Measurements from ENCODE around the gene SLC6A6. TPM values are rescaled to one million over a fixed set of nuclear protein-coding genes. Genes with fewer than 3 reads are reported as not detected.

Gene SLC6A6
- total and polyA plus RNA-seq, 4 donors, result 0.92 to 7.2 (median 2.9) TPM

DNA sequence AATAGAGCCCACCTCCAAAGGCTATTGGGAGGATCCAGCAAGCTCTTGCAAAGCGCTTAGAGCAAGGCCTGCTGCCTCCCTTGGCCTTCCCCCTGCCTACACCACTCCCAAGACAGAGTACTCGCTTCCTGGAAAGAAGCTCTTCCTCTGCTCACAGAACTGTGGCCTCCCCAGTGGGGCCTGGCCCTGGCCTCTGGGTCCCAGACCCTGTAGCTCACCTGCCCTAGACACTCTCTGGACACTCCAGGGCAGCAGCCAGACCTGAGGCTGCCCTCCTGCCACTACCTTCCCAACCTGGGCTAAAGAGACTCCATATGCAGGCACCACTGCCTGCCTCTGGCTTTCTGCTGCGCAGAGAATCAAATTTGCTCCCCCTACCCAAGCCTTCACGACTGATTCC is 87.8 kb downstream of the SLC6A6 start:
- TF ChIP-seq TAF1 (conservative IDR thresholded peaks at IDR 0.05), result no peak
- TF ChIP-seq GABPA (IDR thresholded peaks at IDR 0.05 in 1 of 2, conservative IDR thresholded peaks at IDR 0.05 in 1 of 2), result no peak
- no peak for TF ChIP-seq YY1 (IDR thresholded peaks at IDR 0.05)
- no peak for TF ChIP-seq NR2F2 (IDR thresholded peaks at IDR 0.05)
- TF ChIP-seq, protein P1, sequence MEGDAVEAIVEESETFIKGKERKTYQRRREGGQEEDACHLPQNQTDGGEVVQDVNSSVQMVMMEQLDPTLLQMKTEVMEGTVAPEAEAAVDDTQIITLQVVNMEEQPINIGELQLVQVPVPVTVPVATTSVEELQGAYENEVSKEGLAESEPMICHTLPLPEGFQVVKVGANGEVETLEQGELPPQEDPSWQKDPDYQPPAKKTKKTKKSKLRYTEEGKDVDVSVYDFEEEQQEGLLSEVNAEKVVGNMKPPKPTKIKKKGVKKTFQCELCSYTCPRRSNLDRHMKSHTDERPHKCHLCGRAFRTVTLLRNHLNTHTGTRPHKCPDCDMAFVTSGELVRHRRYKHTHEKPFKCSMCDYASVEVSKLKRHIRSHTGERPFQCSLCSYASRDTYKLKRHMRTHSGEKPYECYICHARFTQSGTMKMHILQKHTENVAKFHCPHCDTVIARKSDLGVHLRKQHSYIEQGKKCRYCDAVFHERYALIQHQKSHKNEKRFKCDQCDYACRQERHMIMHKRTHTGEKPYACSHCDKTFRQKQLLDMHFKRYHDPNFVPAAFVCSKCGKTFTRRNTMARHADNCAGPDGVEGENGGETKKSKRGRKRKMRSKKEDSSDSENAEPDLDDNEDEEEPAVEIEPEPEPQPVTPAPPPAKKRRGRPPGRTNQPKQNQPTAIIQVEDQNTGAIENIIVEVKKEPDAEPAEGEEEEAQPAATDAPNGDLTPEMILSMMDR (IDR thresholded peaks at IDR 0.05; ENCODE audit: low read depth, low read length, missing input control), result no peak
- TF ChIP-seq FOXA1 (IDR thresholded peaks at IDR 0.05), result no peak
- TF ChIP-seq, protein P2, sequence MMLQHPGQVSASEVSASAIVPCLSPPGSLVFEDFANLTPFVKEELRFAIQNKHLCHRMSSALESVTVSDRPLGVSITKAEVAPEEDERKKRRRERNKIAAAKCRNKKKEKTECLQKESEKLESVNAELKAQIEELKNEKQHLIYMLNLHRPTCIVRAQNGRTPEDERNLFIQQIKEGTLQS (IDR thresholded peaks at IDR 0.05), result no peak
- TF ChIP-seq SP1 (IDR thresholded peaks at IDR 0.05), result no peak
- 83% methylated on average over 4 of the region's 4 CpGs for WGBS
- no peaks in the 10 kb centered on the region for H3K36me3 ChIP-seq (ENCODE audit: control insufficient read depth in 4 of 4, insufficient read depth in 3 of 4, low read depth in 1 of 4, low read length in 3 of 4)

DNA sequence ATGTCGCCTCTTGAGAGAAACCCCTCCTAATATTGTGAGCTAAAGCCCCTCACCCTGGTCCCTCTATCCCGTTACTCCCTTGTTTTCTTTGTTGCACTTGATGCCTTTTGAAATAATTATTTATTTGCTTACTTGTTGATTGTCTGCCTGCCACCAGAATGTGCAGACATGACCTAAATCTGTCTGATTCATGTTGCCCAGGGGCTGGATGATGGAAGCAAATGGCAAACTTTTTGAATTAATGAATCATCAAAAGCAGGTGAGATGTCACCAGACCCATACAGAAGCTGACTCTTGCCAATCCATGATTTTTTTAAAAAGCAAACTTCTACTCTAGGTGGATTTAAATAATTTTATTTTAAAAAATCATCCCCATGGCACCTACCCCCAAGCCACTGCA is 88.4 kb downstream of the SLC6A6 start:
- no peaks in the 10 kb centered on the region for H3K36me3 ChIP-seq (ENCODE audit: control insufficient read depth in 4 of 4, insufficient read depth in 3 of 4, low read depth in 1 of 4, low read length in 3 of 4)
- H3K4me3 ChIP-seq (ENCODE audit: low read depth in 1 of 3, low read length in 3 of 3), result no peak overlapping the region
- no peaks in the 10 kb centered on the region for H3K9me3 ChIP-seq (ENCODE audit: control insufficient read depth in 4 of 4, low read length in 3 of 4)
- no peak overlapping the region for H3K9ac ChIP-seq (ENCODE audit: low read depth in 1 of 2, low read length in 2 of 2)
- TF ChIP-seq, protein P3, sequence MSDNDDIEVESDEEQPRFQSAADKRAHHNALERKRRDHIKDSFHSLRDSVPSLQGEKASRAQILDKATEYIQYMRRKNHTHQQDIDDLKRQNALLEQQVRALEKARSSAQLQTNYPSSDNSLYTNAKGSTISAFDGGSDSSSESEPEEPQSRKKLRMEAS (IDR thresholded peaks at IDR 0.05), result no peak
- no peak for TF ChIP-seq HNF4A (conservative IDR thresholded peaks at IDR 0.05)
- TF ChIP-seq, protein P2 (IDR thresholded peaks at IDR 0.05), result no peak
- TF ChIP-seq, protein P1 (IDR thresholded peaks at IDR 0.05; ENCODE audit: low read depth, low read length, missing input control), result no peak
- TF ChIP-seq FOXA1 (IDR thresholded peaks at IDR 0.05), result no peak
- no peak for TF ChIP-seq HNF4G (IDR thresholded peaks at IDR 0.05)
- no peak for TF ChIP-seq TAF1 (conservative IDR thresholded peaks at IDR 0.05)
- TF ChIP-seq FOXA2 (IDR thresholded peaks at IDR 0.05), result no peak
- no peak for TF ChIP-seq RAD21 (IDR thresholded peaks at IDR 0.05)
- TF ChIP-seq JUND (IDR thresholded peaks at IDR 0.05), result no peak
- TF ChIP-seq EGR1 (IDR thresholded peaks at IDR 0.05; ENCODE audit: low read depth in 2 of 2), result no peak
- TF ChIP-seq GABPA (IDR thresholded peaks at IDR 0.05 in 1 of 2, conservative IDR thresholded peaks at IDR 0.05 in 1 of 2), result no peak
- no peak for TF ChIP-seq YY1 (IDR thresholded peaks at IDR 0.05)
- DNase-seq (ENCODE audit: low spot score), result no peak
- 89% methylated on average over 2 of the region's 2 CpGs for WGBS
- no peaks in the 10 kb centered on the region for H3K27me3 ChIP-seq (ENCODE audit: control insufficient read depth in 4 of 4, insufficient read depth in 4 of 4, low read length in 3 of 4)
- H3K4me1 ChIP-seq (ENCODE audit: control insufficient read depth in 4 of 4, insufficient read depth in 4 of 4, low read length in 3 of 4), result no peaks in the 10 kb centered on the region
- H3K27ac ChIP-seq (ENCODE audit: low read depth in 1 of 2, low read length in 2 of 2), result no peak overlapping the region

More for the DNA sequence above, 87.8 kb downstream of the SLC6A6 start:
- H3K9ac ChIP-seq (ENCODE audit: low read depth in 1 of 2, low read length in 2 of 2), result no peak overlapping the region
- no peaks in the 10 kb centered on the region for H3K27me3 ChIP-seq (ENCODE audit: control insufficient read depth in 4 of 4, insufficient read depth in 4 of 4, low read length in 3 of 4)
- H3K4me1 ChIP-seq (ENCODE audit: control insufficient read depth in 4 of 4, insufficient read depth in 4 of 4, low read length in 3 of 4), result no peaks in the 10 kb centered on the region
- H3K4me3 ChIP-seq (ENCODE audit: low read depth in 1 of 3, low read length in 3 of 3), result no peak overlapping the region
- H3K9me3 ChIP-seq (ENCODE audit: control insufficient read depth in 4 of 4, low read length in 3 of 4), result no peaks in the 10 kb centered on the region
- H3K27ac ChIP-seq (ENCODE audit: low read depth in 1 of 2, low read length in 2 of 2), result no peak overlapping the region
- no peak for DNase-seq (ENCODE audit: low spot score)

Data from liver (tissue), 9 donors.